HG03442 (cell line): Measurements from ENCODE around the gene PPP6R2.

Experiments
- ATAC-seq: cut with Tn5 transposase; IDR thresholded peaks from one replicate; pipeline ENCODE4 v1.9.1; 2021; ENCODE audit warnings: mild to moderate bottlenecking, moderate library complexity; ENCODE audit not compliant: unreplicated experiment

The PPP6R2 gene

DNA sequence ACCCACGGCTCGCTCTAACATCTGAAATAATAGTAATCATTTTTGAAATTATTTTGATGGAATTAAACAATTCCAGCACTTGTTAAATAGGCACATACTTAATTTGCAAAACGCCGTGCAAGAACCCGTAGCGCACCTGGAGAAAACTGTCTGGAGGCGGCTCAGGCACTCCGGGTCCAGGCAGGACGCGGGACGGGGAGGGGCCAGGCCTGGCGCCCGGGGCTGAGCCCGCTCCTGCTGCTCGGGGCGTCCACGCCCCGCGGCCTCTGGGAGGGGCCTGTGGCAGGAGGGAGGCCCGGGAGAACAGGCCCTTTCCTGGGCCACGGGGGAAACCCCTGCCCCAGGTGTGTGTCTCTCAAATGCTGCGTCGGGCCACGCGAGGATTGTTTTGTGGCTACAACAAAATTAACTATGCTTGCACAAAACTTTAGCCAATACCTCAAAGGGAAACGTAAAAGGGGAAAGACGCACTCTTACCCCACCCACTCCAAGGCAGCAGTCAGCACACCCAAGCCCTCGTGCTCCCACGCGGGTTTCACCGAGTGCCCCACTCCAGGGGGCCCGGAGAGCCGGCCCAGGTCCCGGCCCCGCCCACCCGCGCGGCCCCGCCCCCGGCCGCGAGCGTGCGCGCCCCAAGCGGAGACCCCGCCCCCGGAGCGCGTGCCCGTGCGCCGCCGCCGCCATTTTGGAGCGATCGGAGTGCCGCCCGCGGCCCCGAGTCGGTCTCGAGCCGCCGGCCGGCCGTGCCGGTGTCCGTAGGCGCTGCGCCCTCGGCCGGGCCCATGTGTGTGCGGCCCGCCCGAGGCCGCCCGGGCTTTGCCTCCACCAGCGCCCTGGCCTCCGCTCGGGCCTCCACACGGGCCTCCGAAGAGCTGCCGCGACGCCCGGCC is at the start of gene PPP6R2:
PPP6R2 (plus strand) TSS at position 677 of the 890 bp plus-strand sequence. CDS start 50,582 bp downstream, outside the sequence.
- ATAC-seq: peak; percentile 72

DNA sequence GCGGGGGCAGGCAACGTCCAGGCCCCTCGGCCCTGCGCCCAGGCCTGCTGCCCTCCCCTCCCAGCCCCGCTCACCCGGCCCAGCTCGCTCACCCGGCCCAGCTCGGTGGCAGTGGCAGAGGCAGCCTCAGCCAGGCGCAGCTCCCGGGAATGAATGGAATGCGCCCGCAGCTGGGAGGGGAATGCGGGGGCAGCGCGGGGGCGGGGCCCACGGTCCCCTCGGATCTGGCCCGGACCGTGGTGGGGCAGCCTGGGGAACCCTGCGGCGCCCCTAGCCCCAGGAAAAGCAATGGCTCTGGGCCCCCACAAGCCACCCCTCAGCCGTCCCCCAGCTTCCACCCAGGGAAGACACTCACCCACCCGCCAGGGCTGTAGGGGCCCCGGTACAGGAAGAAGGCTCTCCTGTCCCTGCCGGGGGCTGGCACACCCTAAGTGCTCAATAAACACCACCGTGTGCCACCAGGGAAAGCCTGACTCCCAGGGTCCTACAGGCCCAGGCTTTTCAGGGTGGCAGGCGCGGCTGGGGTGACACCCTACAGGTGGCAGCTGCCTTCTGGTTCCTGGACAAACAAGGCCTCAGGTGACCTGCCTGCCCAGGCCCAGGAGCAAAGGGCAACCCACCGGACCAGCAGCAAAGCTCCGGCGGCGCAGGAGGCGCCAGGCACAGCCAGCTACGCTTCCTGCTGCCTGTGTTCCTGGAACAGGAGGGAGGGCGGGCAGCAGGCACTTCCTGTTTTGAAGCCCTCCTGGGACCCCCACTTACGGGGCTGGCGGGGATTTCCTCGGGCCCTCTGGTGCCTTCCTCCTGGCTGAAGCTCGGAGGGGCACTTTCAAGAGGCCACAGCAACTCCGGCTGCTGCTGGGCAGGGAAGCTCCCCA is 49.4 kb upstream of the PPP6R2 start:
- no peak for ATAC-seq

GRCh38 chr22:50294319-50294656 is 48.8 kb upstream of the PPP6R2 start:
- no peak for ATAC-seq

- ATAC-seq: no peak
Observed at GRCh38 chr22:50296658-50297490, 46.3 kb upstream of the PPP6R2 start.

GRCh38 chr22:50297510-50298265 is 45.4 kb upstream of the PPP6R2 start:
- no peak for ATAC-seq

GRCh38 chr22:50298266-50298637 is 44.9 kb upstream of the PPP6R2 start:
- no peak for ATAC-seq

DNA sequence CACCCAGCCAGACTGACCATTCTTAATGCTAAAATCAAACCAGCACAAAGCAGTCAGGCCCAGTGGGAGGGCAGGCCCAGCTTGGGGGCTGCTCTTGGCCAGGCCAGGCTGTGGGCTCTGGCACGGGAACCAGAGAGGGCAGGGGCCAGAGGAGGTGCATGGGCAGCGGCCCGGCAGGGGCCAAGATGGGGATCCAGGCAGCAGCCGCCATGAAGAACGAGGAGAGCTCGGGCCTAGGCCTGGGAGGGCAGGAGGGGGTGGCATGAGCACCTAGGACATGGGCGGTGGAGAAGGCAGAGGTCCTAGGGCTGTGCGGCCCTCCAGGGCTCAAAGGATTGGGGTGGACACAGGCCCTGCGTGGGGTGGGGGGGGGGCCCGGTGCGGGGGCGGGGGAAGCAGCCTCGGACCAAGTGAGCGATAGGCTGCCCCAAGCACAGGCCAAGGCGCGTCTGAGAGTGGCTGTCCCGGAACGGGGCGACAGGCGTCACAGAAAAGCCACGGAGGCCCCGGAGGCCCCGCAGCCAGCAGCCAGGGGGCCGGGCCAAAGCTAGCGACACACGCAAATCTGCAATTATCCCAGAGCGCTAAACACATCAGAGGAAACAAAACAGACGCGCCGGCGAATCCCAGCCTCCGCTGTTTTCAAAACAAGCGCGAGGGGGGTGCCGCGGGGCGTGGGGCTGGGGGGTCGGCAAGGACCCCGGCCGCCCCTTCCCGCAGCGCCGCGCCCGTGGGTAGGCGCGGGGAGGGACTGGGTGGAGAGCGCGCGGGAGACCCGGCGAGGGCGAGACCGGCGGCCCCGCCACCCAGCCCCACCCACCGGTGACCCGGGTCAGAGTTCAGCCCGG is 44.0 kb upstream of the PPP6R2 start:
- no peak for ATAC-seq

GRCh38 chr22:50299785-50300619 is 43.1 kb upstream of the PPP6R2 start:
- no peak for ATAC-seq

DNA sequence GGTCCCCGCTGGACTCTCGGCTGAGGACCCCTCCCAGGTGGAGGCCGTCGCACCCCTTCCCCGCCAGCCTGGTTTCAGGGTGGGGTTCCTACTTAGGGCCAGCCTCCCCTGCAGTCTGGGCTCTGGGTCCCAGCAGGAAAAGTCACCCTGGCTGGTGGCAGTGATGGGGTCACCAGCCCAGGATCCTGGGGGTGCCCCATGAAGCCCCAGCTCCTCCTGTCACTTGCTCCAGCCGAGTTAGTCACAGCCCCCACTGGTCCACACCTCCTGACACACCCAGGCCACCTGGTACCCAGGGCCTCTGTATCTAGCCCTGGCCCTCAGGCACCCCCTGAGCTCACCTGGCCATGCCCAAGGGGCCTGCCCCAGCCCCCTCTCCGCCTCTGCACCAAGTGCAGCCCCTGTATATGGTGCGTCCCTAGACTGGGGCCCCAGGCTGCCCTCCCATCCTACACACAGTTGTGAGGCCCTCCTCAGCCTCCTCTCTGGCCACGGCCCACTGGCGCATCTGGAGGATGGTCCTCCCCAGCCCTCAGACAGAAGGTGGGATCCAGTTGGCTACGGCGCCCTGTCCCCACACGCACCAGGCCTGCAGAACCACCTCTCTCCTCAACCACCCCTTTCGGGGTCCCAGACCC is 42.4 kb upstream of the PPP6R2 start:
- no peak for ATAC-seq

GRCh38 chr22:50301581-50301991 is 41.5 kb upstream of the PPP6R2 start:
- no peak for ATAC-seq

GRCh38 chr22:50302041-50302541 is 41.0 kb upstream of the PPP6R2 start:
- no peak for ATAC-seq

- no peak for ATAC-seq
Observed at GRCh38 chr22:50302564-50302963, 40.6 kb upstream of the PPP6R2 start.

DNA sequence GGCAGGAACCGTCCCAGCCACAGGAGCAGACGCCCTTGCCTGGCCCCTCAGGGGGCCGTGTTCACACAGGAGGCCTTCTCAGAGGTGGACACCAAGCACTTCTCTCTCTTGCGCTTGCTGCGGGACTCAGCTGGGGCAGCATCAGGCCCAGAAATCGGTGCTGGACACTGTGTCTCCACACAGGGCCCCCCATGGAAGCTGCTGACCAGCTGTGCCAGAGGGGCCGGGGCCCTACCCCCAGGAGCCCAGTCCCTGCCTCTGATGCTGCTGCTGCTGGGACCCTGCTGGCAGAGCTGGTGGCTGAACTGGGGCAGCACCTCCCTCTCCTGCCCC is 39.6 kb upstream of the PPP6R2 start:
- no peak for ATAC-seq

- no peak for ATAC-seq
Observed at GRCh38 chr22:50303848-50304527, 39.1 kb upstream of the PPP6R2 start.

- ATAC-seq: no peak
Observed at GRCh38 chr22:50304528-50305392, 38.4 kb upstream of the PPP6R2 start.

GRCh38 chr22:50305393-50305922 is 37.7 kb upstream of the PPP6R2 start:
- ATAC-seq: no peak
